ENCODE measurements around the gene FRAT1.
"Not testable (repeated sequence)": the region's sequence is repeated elsewhere in the genome, so short reads cannot be mapped to it uniquely, and the experiment has no call there.

Gene FRAT1

GRCh38 chr10:97336006-97336405, 16.9 kb downstream of the FRAT1 start:
- H3K4me3 ChIP-seq (ENCODE audit: low read depth, low read length): no peak overlapping the region
- DNase-seq (ENCODE audit: low read depth): no peak
- TF ChIP-seq, protein P1, sequence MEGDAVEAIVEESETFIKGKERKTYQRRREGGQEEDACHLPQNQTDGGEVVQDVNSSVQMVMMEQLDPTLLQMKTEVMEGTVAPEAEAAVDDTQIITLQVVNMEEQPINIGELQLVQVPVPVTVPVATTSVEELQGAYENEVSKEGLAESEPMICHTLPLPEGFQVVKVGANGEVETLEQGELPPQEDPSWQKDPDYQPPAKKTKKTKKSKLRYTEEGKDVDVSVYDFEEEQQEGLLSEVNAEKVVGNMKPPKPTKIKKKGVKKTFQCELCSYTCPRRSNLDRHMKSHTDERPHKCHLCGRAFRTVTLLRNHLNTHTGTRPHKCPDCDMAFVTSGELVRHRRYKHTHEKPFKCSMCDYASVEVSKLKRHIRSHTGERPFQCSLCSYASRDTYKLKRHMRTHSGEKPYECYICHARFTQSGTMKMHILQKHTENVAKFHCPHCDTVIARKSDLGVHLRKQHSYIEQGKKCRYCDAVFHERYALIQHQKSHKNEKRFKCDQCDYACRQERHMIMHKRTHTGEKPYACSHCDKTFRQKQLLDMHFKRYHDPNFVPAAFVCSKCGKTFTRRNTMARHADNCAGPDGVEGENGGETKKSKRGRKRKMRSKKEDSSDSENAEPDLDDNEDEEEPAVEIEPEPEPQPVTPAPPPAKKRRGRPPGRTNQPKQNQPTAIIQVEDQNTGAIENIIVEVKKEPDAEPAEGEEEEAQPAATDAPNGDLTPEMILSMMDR (IDR thresholded peaks at IDR 0.05; ENCODE audit: low read depth, low read length, missing control alignments): no peak
- in situ Hi-C loops (cut with HindIII; ENCODE audit: low sequenced_read_pairs): no loop called here

GRCh38 chr10:97336446-97336845, 17.4 kb downstream of the FRAT1 start:
- no peak overlapping the region for H3K4me3 ChIP-seq (ENCODE audit: low read depth, low read length)
- no peak for DNase-seq (ENCODE audit: low read depth)
- TF ChIP-seq, protein P1 (IDR thresholded peaks at IDR 0.05; ENCODE audit: low read depth, low read length, missing control alignments): no peak
- in situ Hi-C loops (cut with HindIII; ENCODE audit: low sequenced_read_pairs): no loop called here

DNA sequence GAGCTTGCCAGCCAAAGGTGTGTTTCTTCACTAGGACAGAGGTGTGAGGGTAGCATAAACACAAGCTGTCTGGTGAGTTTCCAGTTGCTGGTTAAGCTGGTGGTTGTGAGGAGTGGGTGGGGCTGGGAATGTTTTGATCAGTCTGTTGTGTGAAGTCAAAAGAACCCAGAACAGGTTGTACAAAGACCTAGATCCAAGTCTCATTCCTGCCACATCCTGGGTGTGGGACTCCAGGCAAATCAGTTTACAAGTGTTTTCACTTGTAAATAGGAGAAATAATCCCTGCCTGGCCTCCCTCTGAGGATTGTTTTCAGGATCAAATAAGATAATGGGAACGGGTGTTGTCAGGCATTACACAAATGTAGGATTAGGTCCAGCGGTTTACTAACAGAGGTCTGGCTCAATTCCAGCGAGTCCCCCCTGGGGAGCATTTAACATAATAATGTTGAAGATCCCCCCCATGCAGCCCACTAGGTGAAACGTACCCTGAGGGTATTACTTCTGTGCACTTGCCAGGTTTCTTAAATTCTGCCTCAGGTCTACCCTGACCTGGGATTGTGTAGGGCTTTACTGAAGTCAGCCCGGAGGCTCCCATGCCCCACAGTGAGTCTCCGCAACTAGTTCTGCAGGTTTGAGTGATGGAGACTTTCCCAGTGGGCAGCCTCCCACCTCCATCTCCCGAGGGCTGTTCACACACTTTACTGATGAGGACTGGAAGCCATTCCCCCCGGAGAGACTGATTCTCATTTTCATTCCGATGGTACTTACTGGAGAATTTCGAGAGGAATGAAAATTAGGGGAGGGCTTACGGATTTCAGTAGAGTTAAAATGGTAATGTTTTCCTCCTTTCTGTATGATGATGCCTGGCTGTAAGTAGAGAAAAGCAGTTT, 18.1 kb downstream of the FRAT1 start:
- no peak overlapping the region for H3K4me3 ChIP-seq (ENCODE audit: low read depth, low read length)
- TF ChIP-seq, protein P1 (IDR thresholded peaks at IDR 0.05; ENCODE audit: low read depth, low read length, missing control alignments): no peak
- no peak for DNase-seq (ENCODE audit: low read depth)
- in situ Hi-C loops (cut with HindIII; ENCODE audit: low sequenced_read_pairs): no loop called here

DNA sequence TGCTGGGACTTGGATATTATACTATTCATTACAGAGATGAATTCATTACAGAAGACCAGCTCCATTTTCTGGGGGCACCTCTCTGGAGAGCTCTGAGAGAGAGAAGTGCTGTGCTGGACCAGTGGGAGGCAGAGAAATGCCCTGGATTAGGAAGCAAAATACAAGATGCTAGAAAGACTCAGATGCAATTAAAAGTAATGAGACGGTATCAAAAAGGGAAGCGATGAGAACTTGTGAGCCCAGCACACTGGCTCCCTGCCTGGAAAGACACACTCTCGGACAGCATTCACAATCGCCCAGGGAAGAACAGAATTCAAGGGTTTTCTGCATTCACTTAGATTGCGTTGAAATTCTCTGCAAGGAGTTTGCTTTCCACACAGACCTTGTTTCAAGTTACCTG, 19.0 kb downstream of the FRAT1 start:
- H3K4me3 ChIP-seq (ENCODE audit: low read depth, low read length): no peak overlapping the region
- no peak for DNase-seq (ENCODE audit: low read depth)
- in situ Hi-C loops (cut with HindIII; ENCODE audit: low sequenced_read_pairs): no loop called here
- TF ChIP-seq, protein P1 (IDR thresholded peaks at IDR 0.05; ENCODE audit: low read depth, low read length, missing control alignments): no peak

DNA sequence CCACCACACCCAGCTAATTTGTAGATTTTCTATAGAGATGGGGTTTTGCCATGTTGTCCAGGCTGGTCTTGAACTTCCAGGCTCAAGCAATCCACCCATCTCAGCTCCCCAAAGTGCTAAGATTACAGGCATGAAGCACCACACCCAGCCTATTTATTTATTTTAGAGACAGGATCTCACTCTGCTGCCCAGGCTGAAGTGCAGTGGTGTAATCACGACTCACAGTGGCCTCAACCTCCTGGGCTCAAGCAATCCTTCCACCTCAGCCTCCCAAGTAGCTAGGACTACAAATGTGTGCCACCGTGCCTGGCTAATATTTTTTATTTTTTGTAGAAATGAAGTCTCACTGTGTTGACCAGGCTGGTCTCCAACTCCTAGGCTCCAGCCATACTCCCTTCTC, 22.3 kb downstream of the FRAT1 start:
- TF ChIP-seq, protein P1 (IDR thresholded peaks at IDR 0.05; ENCODE audit: low read depth, low read length, missing control alignments): no peak
- in situ Hi-C loops (cut with HindIII; ENCODE audit: low sequenced_read_pairs): no loop called here
- no peak for DNase-seq (ENCODE audit: low read depth)
- H3K4me3 ChIP-seq (ENCODE audit: low read depth, low read length): no peak overlapping the region

DNA sequence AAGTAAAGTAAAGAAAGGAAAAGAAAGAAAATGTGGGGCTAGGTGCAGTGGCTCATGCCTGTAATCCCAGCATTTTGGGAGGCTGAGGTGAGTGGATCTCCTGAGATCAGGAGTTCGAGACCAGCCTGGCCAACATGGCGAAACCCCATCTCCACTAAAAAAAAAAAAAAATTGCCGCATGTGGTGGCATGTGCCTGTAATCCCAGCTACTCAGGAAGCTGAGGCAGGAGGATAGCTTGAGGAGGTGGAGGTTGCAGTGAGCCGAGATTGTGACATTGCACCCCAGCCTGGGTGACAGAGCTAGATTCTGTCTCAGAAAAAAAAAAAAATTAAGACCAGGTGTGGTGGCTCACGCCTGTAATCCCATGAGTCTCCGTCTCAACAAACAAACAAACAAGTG, 24.6 kb downstream of the FRAT1 start:
- in situ Hi-C loops (cut with HindIII; ENCODE audit: low sequenced_read_pairs); H3K4me3 ChIP-seq (ENCODE audit: low read depth, low read length); DNase-seq (ENCODE audit: low read depth): not testable (repeated sequence)

GRCh38 chr10:97347317-97347716, 28.2 kb downstream of the FRAT1 start:
- TF ChIP-seq, protein P1 (IDR thresholded peaks at IDR 0.05; ENCODE audit: low read depth, low read length, missing control alignments): no peak
- DNase-seq (ENCODE audit: low read depth): no peak
- in situ Hi-C loops (cut with HindIII; ENCODE audit: low sequenced_read_pairs): no loop called here
- H3K4me3 ChIP-seq (ENCODE audit: low read depth, low read length): no peak overlapping the region

Data from astrocyte of the cerebellum (primary cell).